Endothelial cell of hepatic sinusoid (primary cell): ENCODE results near the gene BSX.

Experiments
- in situ Hi-C: cut with HindIII; loops from 2 replicates; pipeline ENCODE4 v1.10.0; 2017; ENCODE audit warnings: low sequenced_read_pairs

BSX gene

GRCh38 chr11:122963961-122964360 is 17.7 kb downstream of the BSX start:
- in situ Hi-C loops = no loop called here

GRCh38 chr11:122954455-122954854 is 27.2 kb downstream of the BSX start:
- in situ Hi-C loops = no loop called here

GRCh38 chr11:122951211-122951610 is 30.4 kb downstream of the BSX start:
- in situ Hi-C loops = no loop called here

- in situ Hi-C loops = no loop called here
These were observed 43.1 kb downstream of the BSX start for GRCh38 chr11:122938557-122938956.

GRCh38 chr11:122937983-122938382 is 43.7 kb downstream of the BSX start:
- in situ Hi-C loops = no loop called here

- in situ Hi-C loops = no loop called here
These were observed 48.2 kb downstream of the BSX start for GRCh38 chr11:122933416-122933815.

GRCh38 chr11:122931510-122931909 is 50.1 kb downstream of the BSX start:
- in situ Hi-C loops = no loop called here
